Measurements from ENCODE around the gene CCDC89. TPM values are rescaled to one million over a fixed set of nuclear protein-coding genes. Genes with fewer than 3 reads are reported as not detected.
"Not testable (repeated sequence)": the region's sequence is repeated elsewhere in the genome, so short reads cannot be mapped to it uniquely, and the experiment has no call there.

CCDC89 gene
- total RNA-seq, 1 experiment from 2014 or later: 2.0 TPM

- H3K9me3 ChIP-seq: no peaks in the 10 kb centered on the region
- Mint-ChIP-seq H3K27ac (ENCODE audit: unreplicated experiment) (no peak overlapping the region), H3K27me3 (ENCODE audit: insufficient read depth, unreplicated experiment) (no peaks in the 10 kb centered on the region), H3K4me3 (ENCODE audit: unreplicated experiment) (no peak overlapping the region), H3K9me3 (ENCODE audit: unreplicated experiment) (no peaks in the 10 kb centered on the region), H3K4me1 (ENCODE audit: low read depth, unreplicated experiment) (peaks cover 35% of the 10 kb centered on the region), H3K36me3 (ENCODE audit: insufficient read depth, unreplicated experiment) (peaks cover 74% of the 10 kb centered on the region)
- peaks cover 2% of the 10 kb centered on the region; the same call in 1 of the 2 replicates for H3K36me3 ChIP-seq (ENCODE audit: control insufficient read depth, insufficient read depth, low read length)
- H3K27me3 ChIP-seq (replicated peaks; ENCODE audit: control insufficient read depth, insufficient read depth, low read length): no peaks in the 10 kb centered on the region
- intact Hi-C loops (cut with micrococcal nuclease; ENCODE audit: unreplicated experiment): no loop called here
- ChIA-PET CTCF (no interaction called here), POLR2A (no interaction called here)
- no peak overlapping the region for H3K4me3 ChIP-seq (ENCODE audit: low read depth, low read length)
- peaks cover 9% of the 10 kb centered on the region; the same call in 1 of the 2 replicates for H3K4me1 ChIP-seq
- TF ChIP-seq, protein P1, sequence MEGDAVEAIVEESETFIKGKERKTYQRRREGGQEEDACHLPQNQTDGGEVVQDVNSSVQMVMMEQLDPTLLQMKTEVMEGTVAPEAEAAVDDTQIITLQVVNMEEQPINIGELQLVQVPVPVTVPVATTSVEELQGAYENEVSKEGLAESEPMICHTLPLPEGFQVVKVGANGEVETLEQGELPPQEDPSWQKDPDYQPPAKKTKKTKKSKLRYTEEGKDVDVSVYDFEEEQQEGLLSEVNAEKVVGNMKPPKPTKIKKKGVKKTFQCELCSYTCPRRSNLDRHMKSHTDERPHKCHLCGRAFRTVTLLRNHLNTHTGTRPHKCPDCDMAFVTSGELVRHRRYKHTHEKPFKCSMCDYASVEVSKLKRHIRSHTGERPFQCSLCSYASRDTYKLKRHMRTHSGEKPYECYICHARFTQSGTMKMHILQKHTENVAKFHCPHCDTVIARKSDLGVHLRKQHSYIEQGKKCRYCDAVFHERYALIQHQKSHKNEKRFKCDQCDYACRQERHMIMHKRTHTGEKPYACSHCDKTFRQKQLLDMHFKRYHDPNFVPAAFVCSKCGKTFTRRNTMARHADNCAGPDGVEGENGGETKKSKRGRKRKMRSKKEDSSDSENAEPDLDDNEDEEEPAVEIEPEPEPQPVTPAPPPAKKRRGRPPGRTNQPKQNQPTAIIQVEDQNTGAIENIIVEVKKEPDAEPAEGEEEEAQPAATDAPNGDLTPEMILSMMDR (IDR thresholded peaks at IDR 0.05; ENCODE audit: insufficient read depth in 1 of 2, low read depth in 1 of 2, low read length in 1 of 2, severe bottlenecking in 1 of 2, unreplicated experiment in 1 of 2): no peak
- DNase-seq: no peak
- no TSS peak for BruUV-seq (replicated peaks)
Observed at GRCh38 chr11:85656777-85657176, 29.2 kb downstream of the CCDC89 start.

GRCh38 chr11:85654343-85654742 is 31.7 kb downstream of the CCDC89 start:
- H3K4me3 Mint-ChIP-seq (ENCODE audit: unreplicated experiment); BruUV-seq (replicated peaks); DNase-seq; H3K36me3 ChIP-seq (ENCODE audit: control insufficient read depth, insufficient read depth, low read length); H3K9me3 ChIP-seq; H3K4me3 ChIP-seq (ENCODE audit: low read depth, low read length); H3K27me3 Mint-ChIP-seq (ENCODE audit: insufficient read depth, unreplicated experiment); H3K9me3 Mint-ChIP-seq (ENCODE audit: unreplicated experiment); H3K27me3 ChIP-seq (replicated peaks; ENCODE audit: control insufficient read depth, insufficient read depth, low read length); intact Hi-C loops (cut with micrococcal nuclease; ENCODE audit: unreplicated experiment); H3K27ac Mint-ChIP-seq (ENCODE audit: unreplicated experiment): not testable (repeated sequence)
- POLR2A ChIA-PET: interaction anchor here (0.6 kb wide), 2 partner anchors 9 to 10 kb away, joined by 3 to 4 read pairs; no protein-coding TSS in a partner anchor
- H3K4me1 Mint-ChIP-seq (ENCODE audit: low read depth, unreplicated experiment): peaks cover 26% of the 10 kb centered on the region
- peaks cover 21% of the 10 kb centered on the region for H3K4me1 ChIP-seq
- CTCF ChIA-PET: interaction anchor here (0.5 kb wide), 1 partner anchor 38 kb away, joined by 3 read pairs; no protein-coding TSS in a partner anchor
- peaks cover 54% of the 10 kb centered on the region for H3K36me3 Mint-ChIP-seq (ENCODE audit: insufficient read depth, unreplicated experiment)

DNA sequence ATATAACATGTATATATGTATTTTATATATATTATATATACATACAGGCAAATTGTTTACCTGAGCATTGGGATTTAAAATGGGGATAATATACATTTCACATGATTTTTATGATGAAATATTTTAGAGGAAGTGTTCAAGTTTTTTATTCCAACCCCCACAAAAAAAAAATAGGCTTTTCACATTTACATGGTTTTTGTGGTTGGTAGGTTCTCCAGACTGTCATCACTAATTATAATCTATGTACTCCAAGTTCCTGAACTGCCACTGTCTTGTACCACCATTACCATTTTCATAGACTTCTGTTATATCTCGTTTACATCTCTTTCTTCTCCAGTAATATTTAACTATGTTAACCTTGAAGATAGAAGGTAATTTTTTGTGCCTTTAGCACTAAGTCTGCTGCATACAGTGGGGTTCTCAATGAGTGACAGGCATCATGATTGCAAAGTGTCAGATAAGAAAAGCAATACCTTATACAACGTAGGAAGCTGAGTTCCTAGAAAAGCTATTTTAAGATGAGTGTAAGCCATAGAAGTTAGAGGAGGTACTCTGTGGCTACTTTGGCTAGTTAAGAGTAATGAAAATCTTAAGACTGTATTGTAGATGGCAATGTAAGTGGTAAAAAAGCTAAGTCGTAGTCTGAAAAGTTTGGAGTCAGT is 33.1 kb downstream of the CCDC89 start:
- POLR2A ChIA-PET: interaction anchor here (0.8 kb wide), 1 partner anchor 18 kb away, joined by 4 read pairs; no protein-coding TSS in a partner anchor
- peaks cover 26% of the 10 kb centered on the region for H3K4me1 ChIP-seq
- no peaks in the 10 kb centered on the region for H3K9me3 Mint-ChIP-seq (ENCODE audit: unreplicated experiment)
- H3K4me1 Mint-ChIP-seq (ENCODE audit: low read depth, unreplicated experiment): peaks cover 32% of the 10 kb centered on the region
- no peak for DNase-seq
- no TSS peak for BruUV-seq (replicated peaks)
- no peaks in the 10 kb centered on the region for H3K9me3 ChIP-seq
- H3K36me3 ChIP-seq (ENCODE audit: control insufficient read depth, insufficient read depth, low read length): peaks cover 2% of the 10 kb centered on the region; the same call in 1 of the 2 replicates
- CTCF ChIA-PET: no interaction called here
- H3K4me3 Mint-ChIP-seq (ENCODE audit: unreplicated experiment): no peak overlapping the region
- H3K36me3 Mint-ChIP-seq (ENCODE audit: insufficient read depth, unreplicated experiment): peaks cover 51% of the 10 kb centered on the region
- no peak overlapping the region for H3K4me3 ChIP-seq (ENCODE audit: low read depth, low read length)
- H3K27ac Mint-ChIP-seq (ENCODE audit: unreplicated experiment): no peak overlapping the region
- H3K27me3 ChIP-seq (replicated peaks; ENCODE audit: control insufficient read depth, insufficient read depth, low read length): no peaks in the 10 kb centered on the region
- H3K27me3 Mint-ChIP-seq (ENCODE audit: insufficient read depth, unreplicated experiment): no peaks in the 10 kb centered on the region
- TF ChIP-seq, protein P1 (IDR thresholded peaks at IDR 0.05; ENCODE audit: insufficient read depth in 1 of 2, low read depth in 1 of 2, low read length in 1 of 2, severe bottlenecking in 1 of 2, unreplicated experiment in 1 of 2): no peak
- intact Hi-C loops (cut with micrococcal nuclease; ENCODE audit: unreplicated experiment): no loop called here
